GM18508 (cell line): Measurements from ENCODE around the gene SPTBN1.
"Not testable (repeated sequence)": the region's sequence is repeated elsewhere in the genome, so short reads cannot be mapped to it uniquely, and the experiment has no call there.

Source experiments
- ATAC-seq: cut with Tn5 transposase; IDR thresholded peaks from one replicate; pipeline ENCODE4 v1.9.1; 2021; ENCODE audit warnings: moderate number of reproducible peaks; ENCODE audit not compliant: insufficient read depth, unreplicated experiment

SPTBN1 gene

GRCh38 chr2:54497763-54498680 lies 41.9 kb downstream of the SPTBN1 start:
- no peak for ATAC-seq

- no peak for ATAC-seq
Measured at GRCh38 chr2:54499661-54500060, 43.5 kb downstream of the SPTBN1 start.

- no peak for ATAC-seq
Measured at GRCh38 chr2:54500404-54501205, 44.5 kb downstream of the SPTBN1 start.

DNA sequence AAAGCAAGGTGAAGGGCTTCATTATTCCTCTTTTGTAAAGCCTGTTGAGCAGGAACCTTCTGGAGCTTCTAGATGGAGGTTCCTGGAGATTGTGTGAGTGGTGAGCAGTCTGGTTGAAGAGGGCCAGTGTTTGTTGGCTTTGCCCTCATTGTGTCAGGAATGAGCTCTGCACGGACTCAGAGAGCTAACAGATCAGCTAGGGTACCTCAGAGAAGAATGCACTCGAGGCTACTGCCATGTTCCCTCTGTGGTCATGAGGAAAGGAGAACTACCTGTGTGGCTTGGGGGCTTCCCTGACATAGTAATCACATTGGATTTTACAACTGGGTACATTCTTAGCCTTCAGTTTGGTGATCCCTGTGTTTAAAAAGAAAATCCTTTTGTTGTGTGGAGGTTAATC lies 46.6 kb downstream of the SPTBN1 start:
- ATAC-seq = no peak

DNA sequence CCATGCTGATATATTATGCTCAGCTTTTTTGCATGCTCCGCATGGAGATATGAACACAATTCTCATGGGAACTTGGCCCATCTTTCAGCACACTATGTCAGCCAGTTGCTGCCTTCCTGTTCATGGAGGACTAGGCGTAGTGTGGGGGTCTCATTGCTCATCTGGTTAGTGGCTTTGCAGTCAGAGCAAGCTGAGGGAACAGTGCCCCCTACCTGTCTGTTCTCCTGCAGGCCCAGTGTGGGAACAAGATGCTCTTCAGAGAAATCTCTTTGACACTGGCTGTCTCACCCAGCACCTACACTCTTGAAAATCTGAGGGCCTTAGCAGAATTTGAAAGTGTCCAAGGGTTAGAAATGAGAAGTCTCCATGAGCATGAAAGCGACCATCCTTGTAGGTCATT lies 47.1 kb downstream of the SPTBN1 start:
- ATAC-seq = no peak

GRCh38 chr2:54503828-54504227 lies 47.7 kb downstream of the SPTBN1 start:
- no peak for ATAC-seq

DNA sequence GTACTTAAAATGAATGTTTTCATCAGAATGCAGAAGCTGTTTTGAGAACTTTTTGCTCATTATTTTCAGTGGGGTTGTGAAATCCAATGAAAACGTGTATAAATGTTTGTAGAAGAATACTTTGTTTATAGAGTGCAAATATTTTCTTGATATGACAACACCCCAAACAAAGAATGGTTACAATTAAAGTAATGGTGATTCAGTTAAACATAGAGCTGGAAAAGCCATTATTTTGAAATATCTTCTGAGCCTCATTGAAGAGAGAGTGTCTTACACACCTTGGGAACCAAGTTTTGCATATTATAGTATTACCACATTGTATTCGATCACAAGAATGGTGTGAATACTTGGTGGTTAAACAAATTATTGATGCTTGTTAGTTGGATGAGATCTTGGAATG lies 48.7 kb downstream of the SPTBN1 start:
- ATAC-seq = no peak

- ATAC-seq = no peak
Measured at GRCh38 chr2:54508541-54508940, 52.4 kb downstream of the SPTBN1 start.

DNA sequence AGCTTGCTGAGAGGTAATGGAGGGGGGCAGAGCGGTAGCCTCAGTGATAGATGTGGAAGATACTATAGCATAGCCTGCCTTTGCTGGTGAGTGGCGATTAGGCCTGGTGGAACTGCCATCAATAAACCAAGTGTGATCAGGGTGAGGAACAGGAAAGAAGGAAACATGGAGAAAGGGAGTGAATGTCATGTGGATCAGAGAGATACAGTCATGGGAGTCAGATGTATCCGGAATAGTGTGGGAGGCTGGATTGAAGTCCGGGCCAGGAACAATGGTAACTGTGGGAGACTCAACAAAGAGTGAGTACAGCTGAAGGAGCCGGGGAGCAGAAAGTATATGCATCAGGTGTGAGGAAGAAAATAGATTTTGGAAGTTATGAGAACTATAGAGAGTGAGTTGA lies 52.9 kb downstream of the SPTBN1 start:
- ATAC-seq = not testable (repeated sequence)

- ATAC-seq = no peak
Measured at GRCh38 chr2:54510916-54511315, 54.8 kb downstream of the SPTBN1 start.

- no peak for ATAC-seq
Measured at GRCh38 chr2:54512183-54512582, 56.1 kb downstream of the SPTBN1 start.

DNA sequence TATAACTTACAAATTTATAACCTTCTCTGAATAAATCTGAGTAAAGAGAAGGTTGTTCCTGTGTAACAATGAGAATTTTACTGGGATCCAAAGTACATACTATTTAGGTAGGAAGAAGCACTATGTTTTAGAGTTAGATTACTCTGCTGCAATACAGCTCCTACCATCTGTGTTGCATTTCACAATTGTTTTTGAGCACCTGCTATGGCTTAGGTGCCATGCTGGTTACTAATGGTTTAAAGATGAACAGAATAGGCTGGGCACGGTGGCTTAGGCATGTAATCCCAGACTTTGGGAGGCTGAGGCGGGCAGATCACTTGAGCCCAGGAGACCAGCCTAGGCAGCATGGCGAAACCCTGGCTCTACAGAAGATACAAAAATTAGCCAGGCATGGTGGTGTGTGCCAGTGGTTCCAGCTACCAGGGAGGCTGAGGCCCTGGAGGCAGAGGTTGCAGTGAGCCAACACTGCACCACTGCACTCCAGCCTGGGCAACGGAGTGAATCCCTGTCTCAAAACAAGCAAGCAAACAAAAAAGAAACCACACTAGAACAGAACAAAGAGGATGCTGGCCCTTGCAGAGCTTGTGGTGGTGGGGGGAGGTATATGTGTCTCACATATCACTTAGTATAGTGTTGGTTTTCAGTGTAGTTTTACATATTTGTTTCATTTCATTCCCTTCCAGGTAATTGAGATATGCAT lies 56.7 kb downstream of the SPTBN1 start:
- no peak for ATAC-seq

DNA sequence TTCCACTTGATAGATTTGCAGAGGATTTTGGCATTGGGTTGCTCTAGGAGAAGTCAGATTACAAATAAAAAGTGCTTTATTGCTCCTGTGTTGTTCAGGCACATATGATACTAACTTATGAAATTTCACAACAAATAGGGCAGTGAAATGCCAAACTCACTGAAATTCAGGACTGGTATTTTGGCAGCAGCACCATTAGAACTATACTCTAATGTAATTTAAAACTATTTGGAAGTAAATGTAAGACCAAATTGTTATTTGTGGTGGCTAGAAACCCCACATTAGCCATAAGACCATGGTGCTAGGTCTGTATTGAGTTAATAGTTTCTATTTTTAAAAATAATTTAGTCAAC lies 57.2 kb downstream of the SPTBN1 start:
- ATAC-seq = no peak

- no peak for ATAC-seq
Measured at GRCh38 chr2:54514822-54515569, 58.9 kb downstream of the SPTBN1 start.

DNA sequence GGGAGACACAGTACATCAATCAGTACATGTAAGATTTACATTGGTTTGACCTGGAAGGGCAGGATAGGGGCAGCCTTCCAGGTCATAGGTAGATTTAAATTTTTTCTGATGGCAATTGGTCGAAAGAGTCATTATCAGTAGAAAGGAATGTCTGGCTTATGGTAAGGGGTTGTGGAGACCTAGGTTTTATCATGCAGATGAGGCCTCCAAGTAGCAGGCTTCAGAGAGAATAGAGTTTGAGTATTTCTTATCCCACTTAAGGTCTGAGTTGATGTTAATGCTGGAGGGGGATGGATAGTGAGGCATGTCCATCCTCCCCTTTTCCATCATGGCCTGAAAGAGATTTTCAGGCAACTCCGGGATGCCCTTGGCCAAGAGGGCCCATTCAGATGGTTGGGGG lies 60.7 kb downstream of the SPTBN1 start:
- ATAC-seq = no peak

DNA sequence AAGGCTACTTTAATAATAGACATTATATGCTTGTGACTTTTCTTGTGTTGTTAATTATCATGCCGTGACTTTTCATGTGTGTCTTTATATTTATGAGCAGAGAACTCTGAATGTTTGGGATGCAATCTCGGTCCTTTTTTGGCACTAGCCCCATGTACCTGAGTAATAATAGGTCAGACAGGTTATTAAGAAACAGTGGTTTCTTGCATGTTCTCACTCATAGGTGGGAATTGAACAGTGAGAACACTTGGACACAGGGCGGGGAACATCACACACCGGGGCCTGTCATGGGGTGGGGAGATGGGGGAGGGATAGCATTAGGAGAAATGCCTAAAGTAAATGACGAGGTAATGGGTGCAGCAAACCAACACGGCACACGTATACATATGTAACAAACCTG lies 61.9 kb downstream of the SPTBN1 start:
- ATAC-seq = not testable (repeated sequence)

DNA sequence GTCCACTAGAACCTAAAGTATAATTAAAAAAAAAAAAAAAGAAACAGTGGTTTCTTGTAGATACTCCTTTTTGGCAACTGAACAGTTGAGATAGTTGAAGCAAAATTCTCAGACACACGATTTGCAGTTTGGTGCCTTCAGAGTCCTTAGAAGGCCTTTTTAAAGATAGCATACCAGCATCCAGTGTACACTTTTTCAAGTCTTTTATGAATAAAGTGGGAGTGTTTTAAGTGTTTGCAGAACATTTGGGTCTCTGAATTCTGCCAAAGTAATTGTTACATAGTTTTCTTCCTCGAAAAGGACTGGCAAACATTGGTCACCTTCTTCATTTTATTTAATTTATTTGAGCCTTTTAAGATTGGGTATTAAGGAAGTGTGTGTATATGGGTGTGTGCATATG lies 62.3 kb downstream of the SPTBN1 start:
- ATAC-seq = no peak

- ATAC-seq = no peak
Measured at GRCh38 chr2:54519841-54520459, 63.8 kb downstream of the SPTBN1 start.

- ATAC-seq = no peak
Measured at GRCh38 chr2:54520687-54521086, 64.6 kb downstream of the SPTBN1 start.
